BE2C (cell line): ENCODE data around the gene PSMD5.

ENCODE experiments used
- DNase-seq: peaks from one replicate; pipeline ENCODE4 v3.0.0-alpha.2; 2020
- H3K27me3 ChIP-seq: fragments of 250-450 bp; sonication (Bioruptor Pico); 2 replicates; pipeline ENCODE4 v1.5.1; 2020; ENCODE audit warnings: mild to moderate bottlenecking
- H3K36me3 ChIP-seq: fragments of 250-450 bp; sonication (Bioruptor Pico); 2 replicates; pipeline ENCODE4 v1.5.1; 2020; ENCODE audit warnings: mild to moderate bottlenecking
- H3K4me1 ChIP-seq: fragments of 250-450 bp; sonication (Bioruptor Pico); 2 replicates; pipeline ENCODE4 v1.5.1; 2020
- H3K4me3 ChIP-seq: 2 replicates; pipeline ENCODE4 v1.5.1; 2011; ENCODE audit warnings: low read depth, low read length
- H3K9me3 ChIP-seq: fragments of 250-450 bp; sonication (Bioruptor Pico); 2 replicates; pipeline ENCODE4 v1.5.1; 2020
- CTCF ChIP-seq: IDR thresholded peaks from 2 replicates; pipeline ENCODE4 v1.5.1; 2012; ENCODE audit warnings: mild to moderate bottlenecking, low read depth, low read length

Gene PSMD5

DNA sequence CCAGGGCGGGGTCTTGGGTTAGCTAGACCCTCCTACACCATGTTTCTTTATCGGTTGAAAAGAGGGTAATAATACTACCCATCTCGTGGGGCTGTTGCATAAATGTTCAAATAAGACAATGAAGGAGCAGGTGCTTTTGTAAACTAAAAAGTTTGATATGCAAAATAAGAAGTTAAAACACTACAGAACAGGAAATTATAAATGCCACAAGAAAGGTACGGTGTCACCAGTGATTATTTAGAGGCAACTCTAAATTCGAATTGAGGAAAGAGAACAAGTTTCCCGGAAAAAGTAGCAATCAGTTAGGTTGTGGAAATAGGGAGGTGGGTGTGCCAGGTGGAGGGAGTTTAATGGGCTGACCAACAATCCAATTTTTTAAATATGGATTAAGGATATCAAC, 36.7 kb upstream of the PSMD5 start:
- H3K9me3 ChIP-seq = no peaks in the 10 kb centered on the region
- peaks cover 8% of the 10 kb centered on the region; the same call in 1 of the 2 replicates for H3K4me1 ChIP-seq
- H3K36me3 ChIP-seq = peaks cover 6% of the 10 kb centered on the region
- TF ChIP-seq CTCF = no peak
- no peak overlapping the region for H3K4me3 ChIP-seq
- DNase-seq = no peak
- no peaks in the 10 kb centered on the region for H3K27me3 ChIP-seq

DNA sequence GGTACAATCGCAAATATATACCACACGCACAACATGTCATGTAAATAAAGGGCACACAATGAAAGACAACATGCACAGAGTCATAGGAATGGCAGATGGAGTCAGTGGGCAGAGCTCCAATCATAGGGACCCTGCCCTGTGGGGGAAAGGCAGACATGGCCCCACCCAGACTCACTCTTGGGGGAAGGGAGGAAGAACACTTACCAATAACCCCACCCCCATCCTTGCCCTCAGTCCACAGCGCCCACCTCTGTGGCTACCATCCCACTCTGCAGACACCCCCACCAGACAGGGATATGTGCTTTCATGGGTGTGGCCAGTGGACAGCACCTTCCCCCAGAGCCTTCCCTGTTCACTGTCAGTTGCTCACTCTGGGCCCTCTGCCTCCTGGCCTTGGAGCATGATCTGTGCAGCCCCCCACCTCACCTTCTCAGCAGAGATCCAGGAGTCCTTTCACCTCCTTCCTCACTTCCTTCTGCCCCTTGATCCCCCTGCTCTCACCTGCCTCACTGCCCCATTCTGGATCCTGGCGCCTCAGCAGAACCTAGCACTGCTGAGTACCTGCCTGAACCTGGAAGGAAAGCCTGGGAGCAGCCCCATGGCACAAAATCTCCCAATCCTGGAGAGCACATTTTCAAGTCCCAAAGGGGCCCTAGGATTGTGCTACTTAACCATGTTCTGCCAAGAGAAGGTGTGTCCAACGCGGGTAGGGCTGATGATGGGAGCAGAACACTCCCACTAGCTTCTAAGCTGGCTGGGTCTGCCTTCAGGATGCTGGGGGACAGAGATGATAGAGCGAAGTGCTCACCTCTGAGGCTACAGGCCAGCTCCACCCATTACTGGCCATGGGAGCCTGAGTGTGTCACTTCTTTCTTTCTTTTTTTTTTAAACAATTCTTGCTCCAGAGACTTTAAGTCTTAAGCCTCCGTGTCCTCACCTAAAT, 35.7 kb upstream of the PSMD5 start:
- no peak for TF ChIP-seq CTCF
- H3K4me1 ChIP-seq = peaks cover 8% of the 10 kb centered on the region; the same call in 1 of the 2 replicates

DNA sequence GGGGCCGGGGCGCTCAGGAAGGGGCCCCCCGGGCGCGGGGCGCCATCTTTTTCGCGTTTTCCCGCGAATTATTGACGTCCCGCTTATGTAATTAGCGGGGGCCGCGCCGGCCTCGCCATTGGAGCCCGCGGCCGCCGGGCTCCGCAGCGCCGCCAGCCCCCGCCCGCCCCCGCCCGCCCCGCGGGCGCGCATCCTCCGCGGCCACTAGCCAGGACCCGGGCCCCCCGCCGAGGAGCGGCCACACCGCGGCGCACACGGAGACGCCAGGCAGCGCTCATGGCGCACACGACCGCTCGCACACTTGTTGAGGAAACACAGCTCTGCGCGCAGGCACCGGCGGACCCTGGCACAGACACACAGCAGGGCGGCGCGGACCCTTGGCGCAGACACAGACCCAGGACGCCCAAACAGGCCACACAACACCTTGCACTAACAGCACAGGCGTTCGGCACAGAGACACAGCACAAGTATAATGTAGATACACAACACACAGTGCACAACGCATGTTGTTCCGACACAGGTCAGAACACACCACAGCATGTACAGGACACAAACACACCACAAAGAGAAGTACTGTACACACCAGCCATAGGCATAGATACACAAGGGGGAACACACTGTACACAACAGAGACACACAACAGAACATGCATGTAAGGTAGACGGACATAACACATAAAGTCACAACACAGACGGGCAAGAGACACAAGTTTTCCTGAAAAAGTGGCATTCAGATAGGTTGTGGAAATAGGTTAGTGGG, 34.7 kb upstream of the PSMD5 start:
- peak; percentile 88 for DNase-seq
- H3K9me3 ChIP-seq = no peaks in the 10 kb centered on the region
- peaks cover 19% of the 10 kb centered on the region for H3K36me3 ChIP-seq
- no peak; the same call in 1 of the 2 replicates for TF ChIP-seq CTCF
- no peaks in the 10 kb centered on the region for H3K27me3 ChIP-seq
- peaks cover 8% of the 10 kb centered on the region; the same call in 1 of the 2 replicates for H3K4me1 ChIP-seq
- H3K4me3 ChIP-seq = peak overlapping the region; percentile 60

More for the DNA sequence above, 35.7 kb upstream of the PSMD5 start:
- peaks cover 16% of the 10 kb centered on the region for H3K36me3 ChIP-seq
- no peaks in the 10 kb centered on the region for H3K27me3 ChIP-seq
- DNase-seq = no peak
- H3K4me3 ChIP-seq = peak overlapping the region; percentile 60
- H3K9me3 ChIP-seq = no peaks in the 10 kb centered on the region

GRCh38 chr9:120876842-120877240, 34.1 kb upstream of the PSMD5 start, which contains the start of gene PHF19:
Gene PHF19, minus strand, starts transcription at chr9:120877188. Its CDS starts 2,447 bp downstream, at chr9:120874741.
- Histone ChIP-seq H3K9me3 (no peaks in the 10 kb centered on the region), H3K36me3 (peaks cover 23% of the 10 kb centered on the region), H3K4me1 (peaks cover 8% of the 10 kb centered on the region; the same call in 1 of the 2 replicates), H3K27me3 (no peaks in the 10 kb centered on the region), H3K4me3 (peak within 1 kb of the TSS; percentile 60)
- DNase-seq = peak; percentile 71
- no peak for TF ChIP-seq CTCF

DNA sequence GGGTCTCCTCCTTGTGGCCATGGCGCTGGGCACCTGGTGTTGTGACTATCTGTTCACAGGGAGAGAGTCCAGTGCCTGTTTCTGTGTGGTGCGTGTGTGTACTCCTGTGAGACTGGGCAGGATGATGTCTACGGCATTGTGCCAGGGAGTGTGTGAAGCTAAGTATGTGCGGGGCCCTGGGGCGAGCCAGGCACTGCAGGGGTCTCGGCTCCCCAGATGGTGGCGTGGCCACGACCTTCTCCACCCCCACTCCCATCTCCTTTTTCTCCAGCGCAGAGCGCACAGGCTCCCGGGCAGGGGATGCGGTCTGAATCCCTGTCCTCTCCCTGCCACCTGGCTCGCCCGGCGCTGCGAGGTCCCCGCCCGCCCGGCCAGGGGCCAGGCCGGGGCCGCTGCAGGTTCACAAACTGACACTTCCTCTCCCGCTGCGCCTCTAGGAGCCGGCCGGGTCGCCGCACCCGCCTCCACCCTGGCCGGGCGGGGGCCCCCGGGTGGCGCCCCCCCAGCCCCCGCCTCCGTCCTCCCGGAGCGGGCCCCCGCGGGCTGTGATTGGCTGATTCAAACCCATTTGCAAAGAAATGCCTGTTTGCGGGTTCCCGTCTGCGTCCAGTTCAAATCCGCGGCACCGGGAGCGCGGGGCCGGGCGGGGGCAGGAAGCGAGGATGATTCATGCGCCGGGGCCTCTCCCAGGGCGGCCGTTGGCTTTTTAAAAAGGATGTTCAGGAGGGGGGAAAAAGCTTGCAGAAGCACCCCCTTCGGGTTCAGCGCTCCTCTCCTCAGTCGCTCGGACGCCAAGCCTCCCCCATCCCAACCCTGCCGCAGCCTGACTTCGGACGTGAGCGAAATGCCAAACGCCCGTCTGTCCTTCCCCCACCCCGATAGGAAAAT, 33.5 kb upstream of the PSMD5 start:
- Histone ChIP-seq H3K36me3 (peaks cover 25% of the 10 kb centered on the region), H3K27me3 (no peaks in the 10 kb centered on the region), H3K9me3 (no peaks in the 10 kb centered on the region), H3K4me3 (peak overlapping the region; percentile 60), H3K4me1 (peaks cover 8% of the 10 kb centered on the region; the same call in 1 of the 2 replicates)
- peak; percentile 86 for DNase-seq
- peak; percentile 37 for TF ChIP-seq CTCF
